GM12872 (cell line): ENCODE results near the gene UBR7.

Experiments
- CTCF ChIP-seq: IDR thresholded peaks from 3 replicates; pipeline ENCODE4 v1.5.1; 2011; ENCODE audit warnings: low read depth, mild to moderate bottlenecking, low read length, moderate library complexity; ENCODE audit not compliant: insufficient read depth

The UBR7 gene

GRCh38 chr14:93223565-93223964 lies 16.5 kb downstream of the UBR7 start:
- no peak for TF ChIP-seq CTCF

GRCh38 chr14:93228550-93228949 lies 21.5 kb downstream of the UBR7 start:
- TF ChIP-seq CTCF, result no peak

- no peak for TF ChIP-seq CTCF
Measured at GRCh38 chr14:93230539-93230938, 23.5 kb downstream of the UBR7 start.

GRCh38 chr14:93231129-93231979 lies 24.3 kb downstream of the UBR7 start:
- TF ChIP-seq CTCF, result no peak

GRCh38 chr14:93232159-93232558 lies 25.1 kb downstream of the UBR7 start:
- TF ChIP-seq CTCF, result no peak

- TF ChIP-seq CTCF, result no peak
Measured at GRCh38 chr14:93234798-93235197, 27.7 kb downstream of the UBR7 start.

GRCh38 chr14:93239869-93240677 lies 33.0 kb downstream of the UBR7 start:
- TF ChIP-seq CTCF, result no peak
